ENCODE measurements around the gene PPP1R14B. TPM values are rescaled to one million over a fixed set of nuclear protein-coding genes. Genes with fewer than 3 reads are reported as not detected.

PPP1R14B gene
- total and polyA plus RNA-seq, 2 of the 13 experiments (the other 11 are each of a cell fraction or from before 2014, with no cell fraction given) = 110 to 148 TPM

DNA sequence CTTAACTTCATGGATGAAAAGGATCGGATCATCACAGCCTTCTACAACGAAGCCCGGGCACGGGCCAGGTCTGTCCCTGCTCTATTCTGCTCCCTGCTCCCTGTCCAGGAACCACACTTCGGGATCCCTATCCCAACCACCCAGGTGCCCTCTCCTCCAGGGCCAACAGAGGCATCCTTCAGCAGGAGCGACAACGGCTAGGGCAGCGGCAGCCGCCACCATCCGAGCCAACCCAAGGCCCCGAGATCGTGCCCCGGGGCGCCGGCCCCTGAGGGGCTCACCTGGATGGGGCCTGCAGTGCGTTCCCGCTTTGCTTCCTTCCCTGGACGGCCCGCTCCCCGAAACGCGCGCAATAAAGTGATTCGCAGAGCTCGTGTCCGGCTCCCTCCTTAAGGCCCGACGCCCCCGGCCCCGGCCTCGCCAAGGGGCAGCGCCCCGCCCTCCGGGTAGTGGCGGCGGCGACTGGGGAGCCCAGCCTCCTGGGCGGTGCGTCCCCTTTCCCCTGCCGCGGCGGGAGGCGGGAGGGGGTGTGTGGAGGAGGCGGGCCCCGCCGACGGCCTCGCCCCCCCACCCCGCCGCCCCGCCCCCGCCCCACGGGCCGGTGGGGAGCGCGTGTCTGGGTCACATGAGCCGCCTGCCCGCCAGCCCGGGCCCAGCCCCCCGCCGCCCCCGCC lies 12.7 kb downstream of the PPP1R14B start, which contains the start of gene VEGFB (continued):
- TF ChIP-seq TARDBP (CRISPR knock-in tag; IDR thresholded peaks at IDR 0.05) (no peak), PPARG (CRISPR knock-in tag; conservative IDR thresholded peaks at IDR 0.05) (no peak), ZNF619 (CRISPR knock-in tag; IDR thresholded peaks at IDR 0.05) (no peak), SP2 (CRISPR knock-in tag; IDR thresholded peaks at IDR 0.05) (no peak), ZNF432 (CRISPR knock-in tag; IDR thresholded peaks at IDR 0.05; ENCODE audit: borderline replicate concordance) (no peak), KDM5A (IDR thresholded peaks at IDR 0.05; ENCODE audit: borderline replicate concordance, low read length) (no peak), NONO (IDR thresholded peaks at IDR 0.05) (no peak), NONO (CRISPR knock-in tag; conservative IDR thresholded peaks at IDR 0.05) (0 out of 2 replicates have a peak, but pooled peaks have one; percentile 45), ZNF547 (CRISPR knock-in tag; IDR thresholded peaks at IDR 0.05) (no peak), PCBP1 (IDR thresholded peaks at IDR 0.05; ENCODE audit: borderline replicate concordance, low read depth, low read length) (no peak), ZNF790 (CRISPR knock-in tag; IDR thresholded peaks at IDR 0.05; ENCODE audit: borderline replicate concordance) (no peak), U2AF1 (optimal IDR thresholded peaks at IDR 0.05; ENCODE audit: low read depth, low read length) (no peak), KDM2A (CRISPR knock-in tag; IDR thresholded peaks at IDR 0.05; ENCODE audit: borderline replicate concordance, low read depth) (peak; percentile 51; the same call in 1 of the 2 replicates), CHCHD3 (CRISPR knock-in tag; IDR thresholded peaks at IDR 0.05) (no peak), PHF5A (CRISPR knock-in tag; IDR thresholded peaks at IDR 0.05; ENCODE audit: low read depth, unreplicated experiment) (no peak), ZFP36 (IDR thresholded peaks at IDR 0.05; ENCODE audit: borderline replicate concordance, low read depth, low read length, partially characterized antibody) (no peak), ATF7-NPFF (CRISPR knock-in tag; IDR thresholded peaks at IDR 0.05; ENCODE audit: low read depth) (peak; percentile 51; the same call in 1 of the 2 replicates), KAT7 (CRISPR knock-in tag; IDR thresholded peaks at IDR 0.05; ENCODE audit: borderline replicate concordance) (no peak), ZNF670 (CRISPR knock-in tag; IDR thresholded peaks at IDR 0.05; ENCODE audit: borderline replicate concordance) (no peak; the same call in 1 of the 2 replicates), EP300 (IDR thresholded peaks at IDR 0.05; ENCODE audit: low read depth in 2 of 2, low read length in 2 of 2) (no peak), EP300 (CRISPR knock-in tag; IDR thresholded peaks at IDR 0.05; ENCODE audit: borderline replicate concordance) (no peak), ERF (CRISPR knock-in tag; IDR thresholded peaks at IDR 0.05) (no peak), GFI1 (CRISPR knock-in tag; IDR thresholded peaks at IDR 0.05; ENCODE audit: borderline replicate concordance) (no peak), KDM4B (CRISPR knock-in tag; IDR thresholded peaks at IDR 0.05) (no peak; the same call in 1 of the 2 replicates), RFX3 (CRISPR knock-in tag; IDR thresholded peaks at IDR 0.05) (no peak), TEAD2 (CRISPR knock-in tag; IDR thresholded peaks at IDR 0.05) (no peak)
- TF ChIP-seq, protein P1, sequence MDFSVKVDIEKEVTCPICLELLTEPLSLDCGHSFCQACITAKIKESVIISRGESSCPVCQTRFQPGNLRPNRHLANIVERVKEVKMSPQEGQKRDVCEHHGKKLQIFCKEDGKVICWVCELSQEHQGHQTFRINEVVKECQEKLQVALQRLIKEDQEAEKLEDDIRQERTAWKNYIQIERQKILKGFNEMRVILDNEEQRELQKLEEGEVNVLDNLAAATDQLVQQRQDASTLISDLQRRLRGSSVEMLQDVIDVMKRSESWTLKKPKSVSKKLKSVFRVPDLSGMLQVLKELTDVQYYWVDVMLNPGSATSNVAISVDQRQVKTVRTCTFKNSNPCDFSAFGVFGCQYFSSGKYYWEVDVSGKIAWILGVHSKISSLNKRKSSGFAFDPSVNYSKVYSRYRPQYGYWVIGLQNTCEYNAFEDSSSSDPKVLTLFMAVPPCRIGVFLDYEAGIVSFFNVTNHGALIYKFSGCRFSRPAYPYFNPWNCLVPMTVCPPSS (IDR thresholded peaks at IDR 0.05) = no peak
- TF ChIP-seq, protein P2, sequence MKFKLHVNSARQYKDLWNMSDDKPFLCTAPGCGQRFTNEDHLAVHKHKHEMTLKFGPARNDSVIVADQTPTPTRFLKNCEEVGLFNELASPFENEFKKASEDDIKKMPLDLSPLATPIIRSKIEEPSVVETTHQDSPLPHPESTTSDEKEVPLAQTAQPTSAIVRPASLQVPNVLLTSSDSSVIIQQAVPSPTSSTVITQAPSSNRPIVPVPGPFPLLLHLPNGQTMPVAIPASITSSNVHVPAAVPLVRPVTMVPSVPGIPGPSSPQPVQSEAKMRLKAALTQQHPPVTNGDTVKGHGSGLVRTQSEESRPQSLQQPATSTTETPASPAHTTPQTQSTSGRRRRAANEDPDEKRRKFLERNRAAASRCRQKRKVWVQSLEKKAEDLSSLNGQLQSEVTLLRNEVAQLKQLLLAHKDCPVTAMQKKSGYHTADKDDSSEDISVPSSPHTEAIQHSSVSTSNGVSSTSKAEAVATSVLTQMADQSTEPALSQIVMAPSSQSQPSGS (CRISPR knock-in tag; IDR thresholded peaks at IDR 0.05) = no peak
- TF ChIP-seq, protein P3, sequence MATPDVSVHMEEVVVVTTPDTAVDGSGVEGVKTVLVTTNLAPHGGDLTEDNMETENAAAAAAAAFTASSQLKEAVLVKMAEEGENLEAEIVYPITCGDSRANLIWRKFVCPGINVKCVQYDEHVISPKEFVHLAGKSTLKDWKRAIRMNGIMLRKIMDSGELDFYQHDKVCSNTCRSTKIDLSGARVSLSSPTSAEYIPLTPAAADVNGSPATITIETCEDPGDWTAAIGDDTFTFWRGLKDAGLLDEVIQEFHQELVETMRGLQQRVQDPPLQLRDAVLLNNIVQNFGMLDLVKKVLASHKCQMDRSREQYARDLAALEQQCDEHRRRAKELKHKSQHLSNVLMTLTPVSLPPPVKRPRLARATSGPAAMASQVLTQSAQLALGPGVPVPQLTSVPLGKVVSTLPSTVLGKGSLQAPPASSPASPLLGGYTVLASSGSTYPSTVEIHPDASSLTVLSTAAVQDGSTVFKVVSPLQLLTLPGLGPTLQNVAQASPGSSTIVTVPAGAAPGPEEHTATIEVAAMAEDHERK (CRISPR knock-in tag; IDR thresholded peaks at IDR 0.05; ENCODE audit: low read depth) = no peak

All from HepG2 (cell line).